ENCODE measurements around the gene HLA-DQA1.

GRCh38 chr6:32615885-32616532 is 21.2 kb upstream of the HLA-DQA1 start:
- TF ChIP-seq, protein P1, sequence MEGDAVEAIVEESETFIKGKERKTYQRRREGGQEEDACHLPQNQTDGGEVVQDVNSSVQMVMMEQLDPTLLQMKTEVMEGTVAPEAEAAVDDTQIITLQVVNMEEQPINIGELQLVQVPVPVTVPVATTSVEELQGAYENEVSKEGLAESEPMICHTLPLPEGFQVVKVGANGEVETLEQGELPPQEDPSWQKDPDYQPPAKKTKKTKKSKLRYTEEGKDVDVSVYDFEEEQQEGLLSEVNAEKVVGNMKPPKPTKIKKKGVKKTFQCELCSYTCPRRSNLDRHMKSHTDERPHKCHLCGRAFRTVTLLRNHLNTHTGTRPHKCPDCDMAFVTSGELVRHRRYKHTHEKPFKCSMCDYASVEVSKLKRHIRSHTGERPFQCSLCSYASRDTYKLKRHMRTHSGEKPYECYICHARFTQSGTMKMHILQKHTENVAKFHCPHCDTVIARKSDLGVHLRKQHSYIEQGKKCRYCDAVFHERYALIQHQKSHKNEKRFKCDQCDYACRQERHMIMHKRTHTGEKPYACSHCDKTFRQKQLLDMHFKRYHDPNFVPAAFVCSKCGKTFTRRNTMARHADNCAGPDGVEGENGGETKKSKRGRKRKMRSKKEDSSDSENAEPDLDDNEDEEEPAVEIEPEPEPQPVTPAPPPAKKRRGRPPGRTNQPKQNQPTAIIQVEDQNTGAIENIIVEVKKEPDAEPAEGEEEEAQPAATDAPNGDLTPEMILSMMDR (IDR thresholded peaks at IDR 0.05; ENCODE audit: poor library complexity): no peak
- TF ChIP-seq EZH2phosphoT487 (IDR thresholded peaks at IDR 0.05; ENCODE audit: low read depth, severe bottlenecking, unreplicated experiment): no peak
